Stomach (tissue), 4 donors: ENCODE data around the gene USP1.

Source experiments
- CTCF ChIP-seq, 7 experiments: fragments of 450-650 bp in 4 of 7; fragments of 200-600 bp in 3 of 7; sonication (generic) in 3 of 7; IDR thresholded peaks; one replicate each; pipeline ENCODE4 v1.5.1; 2016 to 2019; ENCODE audit warnings: antibody characterized with exemption in 7 of 7, control low read depth in 2 of 7, mild to moderate bottlenecking in 1 of 7
- EP300 ChIP-seq: sonication (generic); formaldehyde crosslinking; IDR thresholded peaks from one replicate; pipeline ENCODE4 v1.6.1; 2017; ENCODE audit warnings: antibody characterized with exemption

- TF ChIP-seq CTCF (IDR thresholded peaks at IDR 0.05) = no peak
- no peak for TF ChIP-seq EP300
These were observed 39.5 kb upstream of the USP1 start for GRCh38 chr1:62397301-62397700.
